ENCODE results near the gene ACOT11. TPM values are rescaled to one million over a fixed set of nuclear protein-coding genes. Genes with fewer than 3 reads are reported as not detected.
"Not testable (repeated sequence)": the region's sequence is repeated elsewhere in the genome, so short reads cannot be mapped to it uniquely, and the experiment has no call there.

The ACOT11 gene
- total RNA-seq, 1 donor from 2014 or later = 54.0 TPM

- not testable (repeated sequence) for DNase-seq (ENCODE audit: low read depth)
These were observed 11.4 kb upstream of the ACOT11 start for GRCh38 chr1:54536656-54537055.

DNA sequence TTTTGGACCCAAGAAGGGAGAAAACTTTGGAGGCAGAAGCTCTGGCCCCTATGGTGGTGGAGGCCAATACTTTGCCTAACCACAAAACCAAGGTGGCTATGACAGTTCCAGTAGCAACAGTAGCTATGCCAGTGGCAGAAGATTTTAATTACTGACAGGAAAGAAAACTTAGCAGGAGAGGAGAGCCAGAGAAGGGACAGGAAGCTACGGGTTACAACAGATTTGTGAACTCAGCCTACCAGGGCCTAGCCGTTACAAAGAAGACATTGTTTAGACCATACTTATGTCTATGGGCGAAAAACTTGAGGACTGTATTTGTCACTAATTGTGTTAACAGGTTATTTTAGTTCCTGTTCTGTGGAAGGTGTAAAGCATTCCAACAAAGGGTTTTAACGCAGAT is 10.4 kb upstream of the ACOT11 start:
- no peak for DNase-seq (ENCODE audit: low read depth)

DNA sequence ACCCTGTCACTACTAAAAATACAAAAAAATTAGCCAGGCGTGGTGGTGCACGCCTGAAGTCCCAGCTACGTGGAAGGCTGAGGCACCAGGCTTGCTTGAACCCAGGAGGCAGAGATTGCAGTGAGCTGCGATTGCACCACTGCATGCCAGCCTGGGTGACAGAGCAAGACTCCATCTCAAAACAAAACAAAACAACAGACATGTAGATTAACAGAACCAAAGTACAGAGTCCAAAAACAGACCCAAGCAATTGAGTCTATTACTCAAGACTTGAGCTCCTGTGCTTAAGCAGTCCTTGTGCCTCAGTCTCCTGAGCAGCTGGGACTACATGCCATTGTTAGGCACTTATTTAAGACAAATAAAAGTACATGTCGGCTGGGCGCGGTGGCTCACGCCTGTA is 9.5 kb upstream of the ACOT11 start:
- DNase-seq (ENCODE audit: low read depth) = no peak

DNA sequence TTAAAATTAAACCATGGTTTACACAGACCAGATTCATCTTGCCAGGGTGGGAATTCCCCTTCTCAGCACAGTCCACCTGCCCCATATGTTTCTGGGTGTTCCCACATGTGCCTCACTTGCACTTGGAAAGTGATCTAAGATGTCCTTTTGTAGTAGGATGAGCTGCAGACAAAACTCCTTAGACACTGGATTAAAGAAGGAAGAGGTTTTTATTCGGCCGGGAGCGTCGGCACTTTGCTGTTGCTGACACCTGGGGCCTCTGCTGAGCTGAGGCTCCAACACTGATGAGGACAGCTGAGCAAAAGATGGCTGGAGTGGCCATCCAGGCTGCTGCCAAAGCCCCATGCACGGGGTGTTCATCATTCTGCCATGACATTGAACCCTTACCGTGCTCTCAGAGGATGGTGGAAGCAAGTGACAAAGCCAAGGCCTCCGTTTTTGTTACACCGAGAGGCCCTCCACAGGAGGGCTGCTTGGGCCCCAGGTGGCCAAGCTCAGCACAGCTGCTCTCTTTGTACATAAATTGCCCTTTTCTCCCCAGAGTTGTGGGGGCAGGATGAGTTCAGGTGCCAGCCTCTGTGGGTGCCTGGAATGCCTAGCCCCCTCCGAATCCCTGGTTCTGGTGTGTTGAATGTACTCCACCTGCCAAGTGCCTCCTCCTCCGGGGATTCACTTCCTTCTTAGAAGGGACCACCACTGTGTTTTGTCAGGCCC is 7.3 kb upstream of the ACOT11 start:
- DNase-seq (ENCODE audit: low read depth) = no peak

- peak; percentile 98 for DNase-seq (ENCODE audit: low read depth)
These were observed 5.7 kb upstream of the ACOT11 start for GRCh38 chr1:54542120-54542961.

GRCh38 chr1:54542962-54543539 is 5.0 kb upstream of the ACOT11 start:
- peak; percentile 35 for DNase-seq (ENCODE audit: low read depth)

DNA sequence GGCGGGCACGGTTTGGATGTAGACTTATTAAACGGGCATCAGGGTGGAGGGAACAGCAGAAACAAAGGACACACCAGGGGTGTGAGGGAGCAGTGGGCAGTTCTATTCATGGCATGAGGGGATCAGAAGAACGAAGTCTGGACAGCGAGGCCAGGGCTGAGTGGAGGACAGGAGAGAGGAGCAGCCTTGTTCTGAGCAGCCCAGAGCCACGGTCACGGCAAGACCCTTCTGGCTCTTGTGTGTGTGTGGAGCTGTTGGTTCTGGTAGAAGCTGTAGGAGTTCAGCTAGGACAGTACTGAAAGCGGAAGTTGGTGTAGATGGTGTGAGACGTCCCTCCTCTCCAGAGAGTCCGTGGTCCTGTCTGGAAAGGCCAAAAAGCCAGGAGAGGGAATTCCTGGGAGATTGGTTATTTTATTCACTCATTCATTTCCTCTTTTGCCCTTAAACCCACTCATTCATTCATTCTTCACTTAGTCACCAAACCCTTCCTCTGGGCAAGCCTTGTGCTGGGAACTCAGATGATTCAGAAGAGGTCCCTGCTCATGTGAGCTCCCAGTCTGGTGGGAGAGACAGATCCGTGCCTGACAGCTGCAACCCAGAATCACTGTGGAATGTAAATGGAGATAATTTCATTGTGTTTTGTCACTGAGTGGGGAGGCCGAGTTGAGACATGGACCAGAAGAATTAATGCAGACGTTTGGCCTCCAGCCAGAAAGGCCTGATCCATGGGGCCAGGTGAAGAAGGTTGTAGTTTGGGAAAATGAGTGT is 4.1 kb upstream of the ACOT11 start:
- peak; percentile 96 for DNase-seq (ENCODE audit: low read depth)

DNA sequence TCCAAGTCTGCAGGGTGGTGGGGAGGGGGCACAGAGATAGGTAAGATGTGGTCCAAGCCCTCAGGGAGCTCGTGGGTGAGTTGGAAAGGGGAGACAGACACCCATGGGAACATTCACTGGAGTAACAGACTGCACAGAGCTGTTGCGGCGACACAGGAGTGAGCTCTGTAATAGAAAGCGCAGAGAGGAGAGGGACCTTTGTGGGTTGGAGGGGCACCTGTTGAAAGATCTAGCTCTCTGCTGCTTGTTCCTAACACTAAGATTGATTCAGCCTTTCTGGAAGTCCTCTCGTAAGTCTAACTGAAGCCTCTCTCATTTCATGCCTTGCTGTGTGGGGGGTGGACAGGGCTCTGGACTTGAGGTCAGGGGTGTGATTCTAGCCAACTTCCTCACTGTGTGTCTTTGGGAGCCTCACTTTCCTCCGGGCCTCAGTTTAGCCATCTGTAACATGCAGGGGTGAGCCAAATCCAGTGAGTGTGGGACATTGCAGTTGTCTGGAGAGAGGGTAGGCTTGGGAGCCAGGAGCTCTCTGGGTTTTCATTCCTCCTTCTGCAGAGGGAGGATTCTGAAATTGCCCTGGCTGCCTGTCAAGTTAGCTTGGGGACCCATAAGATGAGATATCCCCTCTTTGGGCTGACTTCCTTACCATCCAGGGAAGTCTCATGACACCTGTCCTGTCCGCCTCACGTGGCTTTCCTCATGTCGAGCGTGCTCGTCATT is 2.0 kb upstream of the ACOT11 start:
- no peak for DNase-seq (ENCODE audit: low read depth)

- peak; percentile 97 for DNase-seq (ENCODE audit: low read depth)
These were observed 1.2 kb upstream of the ACOT11 start for GRCh38 chr1:54546651-54547401.

- peak; percentile 67 for DNase-seq (ENCODE audit: low read depth)
These were observed 489 bp downstream of the ACOT11 start for GRCh38 chr1:54548389-54549044.

DNA sequence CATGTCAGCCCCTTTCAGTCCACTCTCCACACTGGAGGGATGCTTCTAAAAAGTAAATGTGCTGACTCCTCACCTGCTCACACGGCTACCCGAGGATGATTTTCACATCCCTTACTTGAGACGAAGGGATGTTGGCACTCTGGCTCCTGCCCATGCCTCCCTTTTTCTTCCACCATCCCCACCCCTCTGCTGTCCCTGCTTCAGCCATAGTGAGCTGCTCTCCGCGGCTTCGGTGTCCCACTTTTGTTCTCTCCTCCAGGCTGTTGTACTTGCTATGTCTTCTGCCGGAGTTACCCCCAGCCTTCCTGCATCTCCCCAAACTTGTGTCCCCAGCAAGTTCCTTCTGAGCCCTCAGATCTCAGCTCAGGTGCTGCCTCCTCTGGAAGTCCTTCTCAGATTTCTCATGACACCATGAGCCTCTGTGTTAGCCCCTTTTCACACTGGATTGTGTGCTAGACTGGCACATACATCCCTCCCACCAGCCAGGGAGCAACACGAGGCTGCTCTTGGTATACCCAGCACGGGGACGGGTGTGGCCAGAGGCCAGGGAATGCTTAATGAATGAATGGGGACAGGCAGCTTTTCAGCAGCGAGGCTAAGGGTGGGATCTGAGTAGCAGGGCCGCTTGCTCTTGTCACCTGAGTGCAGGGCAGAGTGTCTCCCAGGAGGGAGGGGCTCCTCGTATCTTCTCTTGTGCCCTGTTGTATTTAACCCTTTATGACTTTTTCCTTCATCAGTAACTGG is 1.3 kb downstream of the ACOT11 start:
- peak; percentile 74 for DNase-seq (ENCODE audit: low read depth)

DNA sequence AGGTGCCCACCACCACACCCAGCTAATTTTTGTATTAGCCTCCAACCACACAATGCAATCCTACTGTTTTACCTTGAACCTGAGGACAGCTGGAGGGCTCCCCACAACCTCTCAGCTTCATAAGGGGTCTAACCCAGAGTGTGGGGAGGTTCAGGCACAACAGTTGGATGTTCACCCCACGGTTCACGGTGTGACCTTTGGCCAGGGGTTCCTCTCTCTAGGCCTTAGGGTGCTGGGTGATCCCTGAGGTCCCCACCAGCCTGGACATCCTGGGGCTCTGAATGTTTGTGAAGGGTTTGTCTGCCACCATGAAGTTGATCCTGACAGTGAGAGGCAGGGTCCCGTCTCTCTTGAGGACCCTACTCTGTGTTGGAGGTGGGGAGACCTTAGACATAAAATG is 3.9 kb downstream of the ACOT11 start:
- DNase-seq (ENCODE audit: low read depth) = no peak

GRCh38 chr1:54553602-54554313 is 5.7 kb downstream of the ACOT11 start:
- DNase-seq (ENCODE audit: low read depth) = no peak

- DNase-seq (ENCODE audit: low read depth) = no peak
These were observed 8.1 kb downstream of the ACOT11 start for GRCh38 chr1:54556110-54556509.

DNA sequence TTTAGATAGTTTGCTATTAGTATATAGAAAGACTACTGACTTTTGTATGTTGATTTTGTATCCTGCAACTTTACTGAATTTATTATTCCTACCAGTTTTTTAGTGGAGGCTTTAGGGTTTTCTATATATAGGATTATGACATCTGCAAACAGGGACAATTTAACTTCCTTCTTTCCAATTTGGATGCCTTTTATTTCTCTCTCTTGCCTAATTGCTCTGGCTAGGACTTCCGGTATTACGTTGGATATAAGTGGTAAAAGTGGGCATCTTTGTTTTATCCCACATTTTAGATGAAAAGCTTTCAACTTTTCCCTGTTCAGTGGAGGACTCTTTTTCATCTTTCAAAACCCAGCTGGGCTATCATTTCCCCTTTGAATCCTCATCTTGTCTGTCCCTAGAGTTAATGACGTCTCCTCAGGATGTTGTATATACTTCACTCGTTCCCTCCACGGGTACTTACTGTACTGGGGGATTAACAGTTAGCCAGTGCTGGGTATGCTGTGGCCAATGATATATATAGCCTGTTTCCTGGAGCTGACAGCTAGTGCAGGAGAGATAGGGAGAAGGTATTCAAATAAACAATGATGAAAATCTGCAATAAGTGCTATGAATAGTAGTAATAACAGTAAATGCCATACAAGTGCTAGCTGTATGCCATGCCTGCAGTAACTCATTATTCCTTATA is 9.8 kb downstream of the ACOT11 start:
- no peak for DNase-seq (ENCODE audit: low read depth)

GRCh38 chr1:54558434-54559030 is 10.5 kb downstream of the ACOT11 start:
- peak; percentile 97 for DNase-seq (ENCODE audit: low read depth)

DNA sequence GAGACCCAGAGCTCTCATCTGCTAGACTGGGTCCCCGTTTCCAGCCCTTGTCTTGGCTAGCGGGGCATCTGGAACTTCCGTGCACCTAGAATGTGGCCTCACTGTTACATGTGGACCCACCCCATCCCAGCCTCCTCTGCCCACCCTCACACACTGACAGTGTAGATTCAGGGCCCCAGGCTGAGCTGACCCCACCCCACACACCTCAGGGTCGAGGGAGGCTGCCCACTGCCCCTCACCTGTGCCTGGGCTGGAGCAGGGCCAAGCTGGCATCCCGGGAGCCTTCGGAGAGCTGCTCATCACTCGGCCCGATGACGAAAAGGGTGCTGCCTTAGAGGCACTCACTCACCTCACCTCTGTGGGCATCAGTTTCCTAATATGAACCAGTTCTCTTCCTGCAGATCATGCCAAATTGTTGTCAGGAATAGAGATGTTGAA is 11.1 kb downstream of the ACOT11 start:
- DNase-seq (ENCODE audit: low read depth) = no peak

Measured in myocyte (in vitro differentiated cells).